ENCODE results near the gene ADCY9. TPM values are rescaled to one million over a fixed set of nuclear protein-coding genes. Genes with fewer than 3 reads are reported as not detected.

The ADCY9 gene
- polyA plus RNA-seq, 1 donor (not counting 4 experiments of a cell fraction or from before 2014, with no cell fraction given), result 3.0 TPM

DNA sequence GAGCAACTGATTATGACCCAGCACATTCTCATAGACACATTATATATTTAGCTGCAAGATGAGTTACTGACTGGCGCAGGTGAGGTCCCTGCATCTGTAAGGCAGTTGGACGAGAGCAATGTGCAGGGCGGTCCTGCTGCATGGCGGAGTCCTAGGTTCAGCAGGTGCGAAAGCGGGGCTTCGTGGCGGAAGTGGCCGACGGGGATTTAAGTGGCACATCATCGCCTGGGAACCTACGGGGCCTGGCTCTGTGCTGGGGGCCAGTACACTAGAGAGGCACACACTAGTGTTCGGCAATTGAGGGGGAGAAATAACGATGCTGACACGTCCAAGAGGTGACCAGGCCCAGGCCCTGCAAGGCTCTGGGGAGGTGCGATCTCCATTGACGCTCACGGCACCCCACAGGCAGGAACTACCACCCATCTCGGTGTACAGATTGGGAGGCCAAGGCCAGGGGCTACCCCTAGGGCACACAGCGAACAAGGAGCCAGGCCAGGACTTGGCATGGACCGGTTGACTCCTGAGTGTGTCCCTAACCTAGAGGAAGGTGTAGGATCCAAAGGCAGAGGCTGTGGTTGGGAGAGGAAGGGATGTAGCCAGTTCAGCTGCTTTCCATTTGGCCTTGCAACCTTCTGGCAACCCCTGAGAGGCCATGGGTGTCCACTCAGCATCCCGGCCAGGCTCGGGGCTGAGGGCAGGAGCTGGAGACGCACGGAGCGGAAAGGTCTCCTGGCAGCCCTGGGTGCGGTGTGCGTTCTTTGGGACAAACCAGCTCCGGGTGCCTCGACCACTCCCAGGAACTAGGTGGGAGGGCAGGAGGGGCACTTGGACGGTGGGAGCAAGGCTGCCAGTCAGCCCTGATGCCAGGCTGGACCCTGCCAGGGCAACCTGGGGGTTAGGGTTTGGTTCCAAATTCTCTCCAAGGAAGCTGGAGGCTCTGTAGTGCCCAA is 131.9 kb downstream of the ADCY9 start:
- no peak for TF ChIP-seq EZH2 (IDR thresholded peaks at IDR 0.05; ENCODE audit: low read length)
- TF ChIP-seq CTCF (optimal IDR thresholded peaks at IDR 0.05 in 1 of 3, IDR thresholded peaks at IDR 0.05 in 1 of 3, conservative IDR thresholded peaks at IDR 0.05 in 1 of 3; ENCODE audit: extremely low read depth in 1 of 3, insufficient read depth in 2 of 3, low read length in 3 of 3), result no peak
- H3K27me3 ChIP-seq (ENCODE audit: control insufficient read depth, extremely low read depth, insufficient read depth, low read length), result no peaks in the 10 kb centered on the region
- no peak overlapping the region for H3K4me3 ChIP-seq (ENCODE audit: control insufficient read depth in 2 of 3, extremely low read depth in 1 of 3, insufficient read depth in 2 of 3, low read depth in 1 of 3, low read length in 3 of 3)
- dilution Hi-C loops (cut with MboI; ENCODE audit: extremely low pct_ligation_motif_present, low sequenced_read_pairs), result no loop called here
- H3K36me3 ChIP-seq (ENCODE audit: control insufficient read depth in 2 of 2, extremely low read depth in 1 of 2, insufficient read depth in 2 of 2, low read length in 2 of 2), result peaks cover 0 to 2% of the 10 kb centered on the region in 2 experiments
- no peaks in the 10 kb centered on the region for H3K9me1 ChIP-seq (ENCODE audit: control insufficient read depth, extremely low read depth, insufficient read depth, low read length)
- no peaks in the 10 kb centered on the region for H3K79me2 ChIP-seq (ENCODE audit: control insufficient read depth, insufficient read depth, low read length)
- no peaks in the 10 kb centered on the region for H3K9me3 ChIP-seq (ENCODE audit: control insufficient read depth, low read depth, low read length)
- no peak overlapping the region for H3K9ac ChIP-seq (ENCODE audit: control insufficient read depth, extremely low read depth, insufficient read depth, low read length)
- no peak overlapping the region for H2AFZ ChIP-seq (ENCODE audit: control insufficient read depth, low read length)
- no peak for FAIRE-seq
- no peak for DNase-seq (ENCODE audit: low read depth, low spot score)
- H3K4me1 ChIP-seq (ENCODE audit: control insufficient read depth, extremely low read depth, insufficient read depth, low read length), result peaks cover 6% of the 10 kb centered on the region
- H3K27ac ChIP-seq (ENCODE audit: control insufficient read depth, insufficient read depth, low read length), result no peak overlapping the region
- no peak overlapping the region for H3K4me2 ChIP-seq (ENCODE audit: control insufficient read depth, extremely low read depth, insufficient read depth, low read depth, low read length)
- H4K20me1 ChIP-seq (ENCODE audit: control insufficient read depth, extremely low read depth, insufficient read depth, low read length), result no peaks in the 10 kb centered on the region

- H3K4me1 ChIP-seq (ENCODE audit: control insufficient read depth, extremely low read depth, insufficient read depth, low read length), result peaks cover 6% of the 10 kb centered on the region
- no peak overlapping the region for H3K27ac ChIP-seq (ENCODE audit: control insufficient read depth, insufficient read depth, low read length)
- no peaks in the 10 kb centered on the region for H3K79me2 ChIP-seq (ENCODE audit: control insufficient read depth, insufficient read depth, low read length)
- no peaks in the 10 kb centered on the region for H4K20me1 ChIP-seq (ENCODE audit: control insufficient read depth, extremely low read depth, insufficient read depth, low read length)
- no peaks in the 10 kb centered on the region for H3K9me1 ChIP-seq (ENCODE audit: control insufficient read depth, extremely low read depth, insufficient read depth, low read length)
- no peak for DNase-seq (ENCODE audit: low read depth, low spot score)
- no peak overlapping the region for H3K4me2 ChIP-seq (ENCODE audit: control insufficient read depth, extremely low read depth, insufficient read depth, low read depth, low read length)
- no peaks in the 10 kb centered on the region for H3K9me3 ChIP-seq (ENCODE audit: control insufficient read depth, low read depth, low read length)
- no peak overlapping the region for H3K9ac ChIP-seq (ENCODE audit: control insufficient read depth, extremely low read depth, insufficient read depth, low read length)
- H3K27me3 ChIP-seq (ENCODE audit: control insufficient read depth, extremely low read depth, insufficient read depth, low read length), result no peaks in the 10 kb centered on the region
- peaks cover 0 to 2% of the 10 kb centered on the region in 2 experiments for H3K36me3 ChIP-seq (ENCODE audit: control insufficient read depth in 2 of 2, extremely low read depth in 1 of 2, insufficient read depth in 2 of 2, low read length in 2 of 2)
- dilution Hi-C loops (cut with MboI; ENCODE audit: extremely low pct_ligation_motif_present, low sequenced_read_pairs), result no loop called here
- H2AFZ ChIP-seq (ENCODE audit: control insufficient read depth, low read length), result no peak overlapping the region
- no peak for FAIRE-seq
- TF ChIP-seq EZH2 (IDR thresholded peaks at IDR 0.05; ENCODE audit: low read length) (no peak), CTCF (optimal IDR thresholded peaks at IDR 0.05 in 1 of 3, IDR thresholded peaks at IDR 0.05 in 1 of 3, conservative IDR thresholded peaks at IDR 0.05 in 1 of 3; ENCODE audit: extremely low read depth in 1 of 3, insufficient read depth in 2 of 3, low read length in 3 of 3) (peak; percentile 60 to 88 (median 86))
- no peak overlapping the region for H3K4me3 ChIP-seq (ENCODE audit: control insufficient read depth in 2 of 3, extremely low read depth in 1 of 3, insufficient read depth in 2 of 3, low read depth in 1 of 3, low read length in 3 of 3)
Observed at GRCh38 chr16:3983081-3983520, 133.1 kb downstream of the ADCY9 start.
